C4-2B (cell line): ENCODE data around the gene BCL11B.

ENCODE experiments used
- H3K27ac ChIP-seq: fragments of 450-650 bp; 2 replicates; pipeline ENCODE4 v1.5.1; 2017
- CTCF ChIP-seq: fragments of 450-650 bp; conservative IDR thresholded peaks from 2 replicates; pipeline ENCODE4 v1.5.1; 2017; ENCODE audit warnings: mild to moderate bottlenecking
- ZFX ChIP-seq: fragments of 450-650 bp; IDR thresholded peaks from 2 replicates; pipeline ENCODE4 v1.6.1; 2017

BCL11B gene

GRCh38 chr14:99317231-99318090, 45.5 kb upstream of the BCL11B start:
- H3K27ac ChIP-seq = no peak overlapping the region
- TF ChIP-seq ZFX (no peak), CTCF (no peak)

GRCh38 chr14:99316281-99317163, 44.5 kb upstream of the BCL11B start:
- H3K27ac ChIP-seq = no peak overlapping the region
- no peak for TF ChIP-seq ZFX
- no peak for TF ChIP-seq CTCF

GRCh38 chr14:99315197-99315596, 43.2 kb upstream of the BCL11B start:
- TF ChIP-seq ZFX = no peak
- no peak for TF ChIP-seq CTCF
- no peak overlapping the region for H3K27ac ChIP-seq

- no peak for TF ChIP-seq ZFX
- TF ChIP-seq CTCF = no peak
- no peak overlapping the region for H3K27ac ChIP-seq
Observed at GRCh38 chr14:99314623-99315022, 42.6 kb upstream of the BCL11B start.

- TF ChIP-seq CTCF (no peak), ZFX (no peak)
- H3K27ac ChIP-seq = no peak overlapping the region
Observed at GRCh38 chr14:99313234-99313633, 41.2 kb upstream of the BCL11B start.

- no peak for TF ChIP-seq CTCF
- TF ChIP-seq ZFX = no peak
- H3K27ac ChIP-seq = no peak overlapping the region
Observed at GRCh38 chr14:99312106-99312505, 40.1 kb upstream of the BCL11B start.

GRCh38 chr14:99309220-99309766, 37.3 kb upstream of the BCL11B start:
- TF ChIP-seq ZFX (no peak), CTCF (no peak)

More at GRCh38 chr14:99309220-99309766, 37.3 kb upstream of the BCL11B start:
- no peak overlapping the region for H3K27ac ChIP-seq
